ENCODE data around the gene BIRC2.
"Not testable (repeated sequence)": the region's sequence is repeated elsewhere in the genome, so short reads cannot be mapped to it uniquely, and the experiment has no call there.

The BIRC2 gene

DNA sequence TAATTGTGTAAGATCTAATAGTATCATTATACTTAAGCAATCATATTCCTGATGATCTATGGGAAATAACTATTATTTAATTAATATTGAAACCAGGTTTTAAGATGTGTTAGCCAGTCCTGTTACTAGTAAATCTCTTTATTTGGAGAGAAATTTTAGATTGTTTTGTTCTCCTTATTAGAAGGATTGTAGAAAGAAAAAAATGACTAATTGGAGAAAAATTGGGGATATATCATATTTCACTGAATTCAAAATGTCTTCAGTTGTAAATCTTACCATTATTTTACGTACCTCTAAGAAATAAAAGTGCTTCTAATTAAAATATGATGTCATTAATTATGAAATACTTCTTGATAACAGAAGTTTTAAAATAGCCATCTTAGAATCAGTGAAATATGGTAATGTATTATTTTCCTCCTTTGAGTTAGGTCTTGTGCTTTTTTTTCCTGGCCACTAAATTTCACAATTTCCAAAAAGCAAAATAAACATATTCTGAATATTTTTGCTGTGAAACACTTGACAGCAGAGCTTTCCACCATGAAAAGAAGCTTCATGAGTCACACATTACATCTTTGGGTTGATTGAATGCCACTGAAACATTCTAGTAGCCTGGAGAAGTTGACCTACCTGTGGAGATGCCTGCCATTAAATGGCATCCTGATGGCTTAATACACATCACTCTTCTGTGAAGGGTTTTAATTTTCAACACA lies 23.3 kb upstream of the BIRC2 start:
- DNase-seq: no peak

GRCh38 chr11:102325088-102325487 lies 21.9 kb upstream of the BIRC2 start:
- DNase-seq: no peak

- DNase-seq: no peak
These were observed 18.3 kb upstream of the BIRC2 start for GRCh38 chr11:102328748-102329147.

- DNase-seq: no peak
These were observed 16.8 kb upstream of the BIRC2 start for GRCh38 chr11:102330231-102330630.

- no peak for DNase-seq
These were observed 15.7 kb upstream of the BIRC2 start for GRCh38 chr11:102331341-102331740.

DNA sequence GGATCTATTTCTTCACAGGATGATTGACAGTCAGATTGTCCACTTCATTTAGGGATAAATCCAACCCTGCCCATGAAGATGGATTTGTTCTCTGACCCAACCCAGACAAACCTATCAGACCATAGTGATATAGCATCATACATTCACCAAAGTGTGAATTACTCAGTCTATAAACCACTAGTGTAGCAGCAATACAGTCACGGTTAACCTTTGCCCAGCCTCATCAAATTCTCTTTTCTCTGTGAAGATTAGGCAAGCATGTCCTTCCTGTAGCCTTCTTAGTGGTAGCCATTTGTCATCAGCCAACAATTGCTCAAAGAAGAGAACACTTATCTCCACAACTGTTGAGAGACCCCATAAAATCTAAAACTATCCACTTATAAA lies 14.4 kb upstream of the BIRC2 start:
- DNase-seq: no peak

DNA sequence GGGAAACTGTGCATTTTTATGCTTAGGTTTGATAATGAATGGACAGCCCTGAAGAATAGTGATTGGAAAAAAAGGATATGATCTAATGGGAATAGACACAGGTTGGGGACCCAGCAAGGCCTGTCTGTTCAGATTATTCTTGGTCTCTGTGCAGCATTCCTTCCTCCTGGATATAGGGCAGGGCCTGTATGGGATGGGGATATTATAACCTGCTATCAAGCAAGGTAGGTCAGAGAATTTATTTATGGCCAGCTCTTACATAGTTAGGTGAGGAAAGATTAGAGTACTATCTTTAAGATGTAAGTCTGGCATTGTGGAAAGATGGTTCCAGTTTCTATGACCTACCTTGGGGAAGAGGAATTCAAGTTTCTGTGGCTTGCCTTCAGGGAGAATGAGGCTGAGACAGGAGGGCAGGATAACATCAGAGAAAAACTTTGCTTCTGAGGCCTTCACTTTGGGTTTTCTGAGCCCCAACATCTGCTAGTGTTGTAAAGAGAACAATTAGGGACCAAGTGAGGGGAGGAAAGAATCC lies 8.5 kb upstream of the BIRC2 start:
- no peak for DNase-seq

DNA sequence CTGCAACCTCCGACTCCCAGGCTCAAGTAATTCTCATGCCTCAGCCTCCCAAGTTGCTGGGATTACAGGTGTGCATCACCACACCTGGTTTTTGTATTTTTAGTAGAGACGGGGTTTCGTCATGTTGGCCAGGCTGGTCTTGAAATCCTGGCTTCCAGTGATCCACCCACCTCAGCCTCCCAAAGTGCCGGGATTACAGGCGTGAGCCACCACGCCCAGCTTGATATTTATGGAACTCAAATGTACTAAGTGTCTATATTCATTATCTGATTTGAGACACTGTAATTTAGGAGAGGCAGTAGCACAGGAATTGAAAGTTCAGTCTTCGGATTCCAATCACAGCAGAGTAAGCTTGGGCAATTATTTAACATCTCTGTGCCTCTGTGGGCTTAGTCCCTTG lies 5.7 kb upstream of the BIRC2 start:
- DNase-seq: not testable (repeated sequence)

DNA sequence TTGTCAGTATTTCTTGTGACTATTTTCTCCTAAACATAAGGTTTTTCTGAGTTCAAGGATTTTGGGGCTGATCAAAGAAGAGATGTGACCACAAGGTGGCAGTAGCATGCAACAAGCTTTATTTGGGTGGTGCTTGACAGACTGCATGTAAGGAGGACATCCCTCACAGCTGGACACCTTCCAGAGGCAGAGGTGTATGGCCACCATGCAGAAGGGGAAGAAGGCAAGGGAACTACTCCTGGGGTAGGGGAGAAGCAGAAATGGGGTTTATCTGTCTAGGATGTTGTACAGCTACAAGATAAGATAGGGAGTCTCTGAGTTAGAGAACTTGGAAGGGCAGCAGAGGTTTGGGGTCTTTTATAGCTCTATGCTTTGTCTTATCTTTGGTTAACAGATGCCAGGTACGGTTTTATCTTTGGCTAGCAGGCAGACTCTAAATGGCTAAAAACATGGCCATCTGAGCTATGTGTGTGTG lies 5.1 kb upstream of the BIRC2 start:
- peak; percentile 46 to 77 for DNase-seq

DNA sequence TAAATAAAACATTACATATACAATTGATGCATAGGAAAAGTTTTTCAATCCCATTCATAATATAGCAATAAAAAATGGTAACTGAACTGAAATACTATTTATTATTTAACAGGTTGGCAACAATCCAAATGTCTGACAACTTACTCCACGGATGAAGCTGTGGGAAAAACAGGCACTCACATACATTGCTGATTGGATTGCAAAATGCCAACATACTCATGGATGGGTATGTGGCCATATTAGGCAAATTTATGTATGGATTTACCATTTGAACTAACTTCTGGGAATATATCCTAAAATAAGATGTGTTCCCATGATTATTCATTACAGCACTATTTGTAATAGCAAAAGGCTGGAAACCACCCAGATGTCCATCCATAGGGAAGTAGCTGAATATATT lies 3.2 kb upstream of the BIRC2 start:
- no peak for DNase-seq

- DNase-seq: no peak
These were observed 1.1 kb upstream of the BIRC2 start for GRCh38 chr11:102345904-102346303.

DNA sequence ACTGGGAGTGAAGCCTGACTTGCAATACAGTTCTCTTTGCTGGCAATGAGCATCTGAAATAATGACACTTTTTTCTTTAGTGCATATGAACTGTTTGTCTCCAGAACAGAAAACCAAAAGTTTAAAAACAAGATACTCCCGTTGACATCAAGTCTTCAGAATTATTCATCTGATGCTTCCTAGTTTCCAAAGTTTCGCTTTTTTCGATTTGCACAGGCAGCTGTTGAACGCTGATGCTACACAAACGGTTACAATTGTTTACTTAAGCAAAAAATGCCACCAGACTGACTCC lies 612 bp upstream of the BIRC2 start:
- no peak for DNase-seq

DNA sequence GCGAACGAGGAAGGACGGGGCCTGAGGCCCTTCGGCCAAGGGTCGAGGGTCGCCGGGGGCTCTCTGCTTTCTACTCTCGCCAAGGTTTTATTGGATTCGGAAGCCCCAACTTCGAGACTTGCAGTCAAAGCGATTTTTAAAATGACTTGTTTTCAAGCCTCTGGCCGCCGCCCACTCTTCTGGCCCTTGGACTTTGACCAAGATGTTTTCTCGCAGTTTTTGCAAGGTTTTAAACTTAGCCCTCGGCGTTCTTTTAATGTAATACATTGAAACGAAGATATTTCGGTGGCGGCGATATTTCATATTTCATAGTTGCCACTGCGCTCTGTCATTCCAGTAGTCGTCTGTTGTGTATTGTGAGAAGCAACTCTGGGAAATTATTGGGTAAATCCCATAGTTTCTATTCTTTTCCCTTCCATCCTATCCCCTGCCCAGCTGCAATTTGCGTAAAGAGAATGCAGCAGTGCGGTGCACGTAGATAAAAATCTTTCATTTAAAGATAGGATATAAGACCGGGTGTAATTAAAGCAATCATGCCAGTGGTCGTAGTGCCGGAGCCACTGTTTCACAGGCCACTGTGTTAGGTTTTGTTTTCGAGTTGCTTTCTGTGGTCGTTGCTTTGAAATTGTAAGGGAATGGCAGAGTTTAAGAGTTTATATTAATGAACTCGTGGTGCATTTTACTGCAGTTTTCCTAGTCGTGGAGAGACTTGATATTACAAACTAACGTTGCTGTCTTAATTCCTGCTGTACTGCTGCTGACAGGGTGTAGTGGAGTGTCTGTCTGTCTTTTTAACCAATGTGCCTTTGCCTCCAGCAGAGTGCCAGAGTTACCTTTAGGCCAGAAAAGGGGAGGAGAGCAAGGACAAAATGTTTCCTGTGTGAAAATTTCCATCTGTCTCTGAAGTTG lies 702 bp downstream of the BIRC2 start:
- DNase-seq: peak in 1 of 2 experiments; percentile 43

GRCh38 chr11:102357116-102357515 lies 10.1 kb downstream of the BIRC2 start:
- no peak for DNase-seq

GRCh38 chr11:102359372-102359771 lies 12.4 kb downstream of the BIRC2 start:
- DNase-seq: no peak

DNA sequence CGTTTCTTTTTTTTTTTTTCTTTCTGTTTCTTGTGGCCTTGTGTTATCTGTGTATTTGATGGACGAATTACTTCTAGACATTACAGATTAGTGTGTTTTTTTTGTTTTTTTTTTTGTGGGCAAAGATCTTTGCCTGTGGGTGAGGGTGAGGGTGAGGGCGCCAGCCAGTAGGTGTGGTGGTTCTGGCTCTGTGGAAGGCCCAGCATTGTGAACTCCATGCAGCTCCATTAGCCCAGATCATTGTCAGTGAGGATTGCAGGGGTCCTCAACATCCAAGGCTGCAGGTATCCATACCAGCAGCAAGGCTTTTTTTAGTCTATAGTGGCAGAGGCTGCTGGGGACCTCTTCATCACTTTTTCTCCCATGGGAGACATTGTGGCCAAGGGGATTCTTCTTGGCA lies 13.7 kb downstream of the BIRC2 start:
- DNase-seq: no peak

DNA sequence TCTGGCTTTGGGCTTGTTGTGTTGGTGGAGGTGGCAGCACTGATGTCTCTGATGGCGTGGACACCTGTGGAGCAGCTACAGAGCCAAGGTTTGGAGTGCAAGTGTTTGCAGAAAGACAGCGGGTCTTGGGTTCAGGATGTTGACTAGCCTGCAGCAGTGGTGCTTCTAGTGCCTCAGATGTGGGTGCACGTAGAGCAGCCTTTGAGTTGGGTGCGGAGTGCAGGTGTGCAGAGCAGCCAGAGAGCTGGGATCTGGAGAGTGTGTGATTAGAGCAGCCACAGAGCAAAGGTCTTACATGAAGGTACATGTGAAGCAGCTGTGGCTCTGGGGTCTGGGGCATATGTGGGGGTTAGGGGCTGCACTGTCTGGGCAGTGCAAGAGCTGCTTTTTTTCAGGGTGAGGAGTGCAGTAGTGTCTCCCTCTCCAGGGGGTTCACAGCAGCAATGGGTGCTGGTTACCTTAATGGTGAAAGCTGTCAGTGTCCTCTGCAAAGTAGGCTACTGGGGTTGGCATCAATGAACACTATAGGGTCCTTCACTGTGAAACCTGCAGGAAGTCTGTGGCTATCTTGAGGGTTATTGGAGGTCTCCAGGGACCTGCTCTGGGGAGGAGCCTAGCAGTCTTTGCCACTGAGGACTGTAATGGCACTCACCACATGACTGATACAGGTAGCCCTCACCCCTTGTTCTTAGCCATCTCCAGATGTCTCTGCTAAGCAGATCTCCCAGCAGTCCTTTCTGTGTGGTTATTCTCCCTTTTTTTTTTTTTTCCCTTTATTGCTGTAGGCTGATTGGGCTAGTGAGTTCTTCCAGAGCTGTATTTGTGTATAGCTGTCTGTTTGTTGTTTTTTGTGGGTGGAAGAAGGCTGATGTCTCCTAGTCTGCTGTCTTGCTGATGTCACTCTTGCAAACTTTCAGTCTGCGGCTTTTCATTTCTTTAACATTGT lies 14.3 kb downstream of the BIRC2 start:
- DNase-seq: no peak

DNA sequence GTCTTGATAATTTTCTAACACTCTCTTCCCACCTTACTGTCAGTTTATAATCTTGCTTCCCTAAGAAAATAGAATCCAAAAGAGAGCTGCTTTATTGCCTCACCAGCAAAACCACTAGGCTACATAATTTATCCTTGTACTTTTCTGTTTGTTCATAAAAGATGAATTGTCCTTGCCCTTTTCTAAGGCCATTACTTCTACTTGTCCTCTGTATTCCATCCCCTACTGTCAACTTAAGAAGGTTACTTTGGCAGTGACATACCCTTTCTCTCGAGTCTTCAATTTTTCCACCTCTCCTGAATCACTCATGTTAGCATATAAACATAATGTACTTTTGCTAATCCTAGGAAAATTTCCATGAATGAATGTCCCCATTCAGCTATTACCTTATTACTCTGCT lies 18.0 kb downstream of the BIRC2 start:
- DNase-seq: no peak

GRCh38 chr11:102367364-102367763 lies 20.4 kb downstream of the BIRC2 start:
- peak in 1 of 2 experiments; percentile 16 for DNase-seq

DNA sequence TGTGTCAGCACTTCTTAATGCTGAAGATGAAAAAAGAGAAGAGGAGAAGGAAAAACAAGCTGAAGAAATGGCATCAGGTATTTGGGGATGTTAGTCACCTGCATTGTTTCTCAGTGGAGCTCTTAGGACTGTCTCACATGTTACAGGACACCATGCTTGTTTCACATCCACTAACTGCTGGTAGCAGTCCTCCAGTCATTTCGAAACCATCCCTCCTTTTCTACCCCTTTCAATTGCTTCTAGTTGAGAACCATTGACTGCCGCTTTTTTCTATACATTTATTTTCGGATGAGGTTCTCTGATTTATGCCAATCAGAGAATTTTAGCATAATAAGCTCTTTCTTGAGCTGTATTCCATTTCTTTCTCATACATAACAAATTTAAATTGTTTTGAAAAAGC lies 21.5 kb downstream of the BIRC2 start:
- DNase-seq: no peak

GRCh38 chr11:102374633-102375424 lies 27.8 kb downstream of the BIRC2 start:
- DNase-seq: not testable (repeated sequence)
